Measurements from ENCODE around the gene C19orf12. TPM values are rescaled to one million over a fixed set of nuclear protein-coding genes. Genes with fewer than 3 reads are reported as not detected.

C19orf12 gene
- total and polyA plus RNA-seq, 2 donors (not counting 1 experiment from before 2014, with no cell fraction given), result 25.4 to 26.8 TPM

GRCh38 chr19:29753190-29753933, 38.3 kb upstream of the C19orf12 start:
- Histone ChIP-seq H4K20me1 (ENCODE audit: control insufficient read depth, extremely low read depth, insufficient read depth, low read length) (no peaks in the 10 kb centered on the region), H3K4me3 (replicated peaks in 1 of 4; ENCODE audit: control extremely low read depth in 1 of 4, insufficient read depth in 1 of 4, low read depth in 3 of 4, low read length in 4 of 4) (no peak overlapping the region), H2AFZ (ENCODE audit: low read length) (no peak overlapping the region), H3K9me3 (ENCODE audit: control insufficient read depth, insufficient read depth, low read depth, low read length) (no peaks in the 10 kb centered on the region), H3K27me3 (ENCODE audit: control insufficient read depth, insufficient read depth, low read length) (no peaks in the 10 kb centered on the region), H3K79me2 (ENCODE audit: control insufficient read depth, insufficient read depth, low read length) (no peaks in the 10 kb centered on the region), H3K27ac (ENCODE audit: insufficient read depth, low read length) (no peak overlapping the region), H3K9ac (ENCODE audit: insufficient read depth, low read length) (no peak overlapping the region), H3K36me3 (ENCODE audit: control insufficient read depth, insufficient read depth, low read length) (no peaks in the 10 kb centered on the region), H3K4me2 (ENCODE audit: extremely low read depth, insufficient read depth, low read length) (no peak overlapping the region), H3K4me1 (ENCODE audit: control insufficient read depth, extremely low read depth, insufficient read depth, low read length) (no peaks in the 10 kb centered on the region)
- TF ChIP-seq EZH2 (IDR thresholded peaks at IDR 0.05; ENCODE audit: low read length, missing control alignments) (no peak), CTCF (conservative IDR thresholded peaks at IDR 0.05 in 1 of 2, IDR thresholded peaks at IDR 0.05 in 1 of 2; ENCODE audit: low read depth in 1 of 2, low read length in 2 of 2) (no peak)
- DNase-seq (ENCODE audit: low read depth in 2 of 2), result no peak

GRCh38 chr19:29752450-29753025, 37.5 kb upstream of the C19orf12 start:
- Histone ChIP-seq H3K9ac (ENCODE audit: insufficient read depth, low read length) (no peak overlapping the region), H4K20me1 (ENCODE audit: control insufficient read depth, extremely low read depth, insufficient read depth, low read length) (no peaks in the 10 kb centered on the region), H3K27me3 (ENCODE audit: control insufficient read depth, insufficient read depth, low read length) (no peaks in the 10 kb centered on the region), H3K27ac (ENCODE audit: insufficient read depth, low read length) (no peak overlapping the region), H3K4me2 (ENCODE audit: extremely low read depth, insufficient read depth, low read length) (no peak overlapping the region), H3K4me3 (replicated peaks in 1 of 4; ENCODE audit: control extremely low read depth in 1 of 4, insufficient read depth in 1 of 4, low read depth in 3 of 4, low read length in 4 of 4) (no peak overlapping the region), H3K4me1 (ENCODE audit: control insufficient read depth, extremely low read depth, insufficient read depth, low read length) (no peaks in the 10 kb centered on the region), H3K9me3 (ENCODE audit: control insufficient read depth, insufficient read depth, low read depth, low read length) (no peaks in the 10 kb centered on the region), H3K79me2 (ENCODE audit: control insufficient read depth, insufficient read depth, low read length) (no peaks in the 10 kb centered on the region), H3K36me3 (ENCODE audit: control insufficient read depth, insufficient read depth, low read length) (no peaks in the 10 kb centered on the region), H2AFZ (ENCODE audit: low read length) (no peak overlapping the region)
- no peak for DNase-seq (ENCODE audit: low read depth in 2 of 2)
- no peak for TF ChIP-seq CTCF (conservative IDR thresholded peaks at IDR 0.05 in 1 of 2, IDR thresholded peaks at IDR 0.05 in 1 of 2; ENCODE audit: low read depth in 1 of 2, low read length in 2 of 2)
- TF ChIP-seq EZH2 (IDR thresholded peaks at IDR 0.05; ENCODE audit: low read length, missing control alignments), result no peak

- Histone ChIP-seq H3K4me2 (ENCODE audit: extremely low read depth, insufficient read depth, low read length) (no peak overlapping the region), H3K27me3 (ENCODE audit: control insufficient read depth, insufficient read depth, low read length) (no peaks in the 10 kb centered on the region), H3K4me3 (replicated peaks in 1 of 4; ENCODE audit: control extremely low read depth in 1 of 4, insufficient read depth in 1 of 4, low read depth in 3 of 4, low read length in 4 of 4) (no peak overlapping the region), H3K27ac (ENCODE audit: insufficient read depth, low read length) (no peak overlapping the region), H3K79me2 (ENCODE audit: control insufficient read depth, insufficient read depth, low read length) (no peaks in the 10 kb centered on the region), H3K4me1 (ENCODE audit: control insufficient read depth, extremely low read depth, insufficient read depth, low read length) (no peaks in the 10 kb centered on the region), H4K20me1 (ENCODE audit: control insufficient read depth, extremely low read depth, insufficient read depth, low read length) (no peaks in the 10 kb centered on the region), H3K36me3 (ENCODE audit: control insufficient read depth, insufficient read depth, low read length) (no peaks in the 10 kb centered on the region), H2AFZ (ENCODE audit: low read length) (no peak overlapping the region), H3K9ac (ENCODE audit: insufficient read depth, low read length) (no peak overlapping the region), H3K9me3 (ENCODE audit: control insufficient read depth, insufficient read depth, low read depth, low read length) (no peaks in the 10 kb centered on the region)
- DNase-seq (ENCODE audit: low read depth in 2 of 2), result no peak
- TF ChIP-seq CTCF (conservative IDR thresholded peaks at IDR 0.05 in 1 of 2, IDR thresholded peaks at IDR 0.05 in 1 of 2; ENCODE audit: low read depth in 1 of 2, low read length in 2 of 2) (no peak), EZH2 (IDR thresholded peaks at IDR 0.05; ENCODE audit: low read length, missing control alignments) (no peak)
Observed at GRCh38 chr19:29751932-29752331, 36.9 kb upstream of the C19orf12 start.
